Renal cortex interstitium (tissue), 11 donors: ENCODE measurements around the gene PSMD13. TPM values are rescaled to one million over a fixed set of nuclear protein-coding genes. Genes with fewer than 3 reads are reported as not detected.
"Not testable (repeated sequence)": the region's sequence is repeated elsewhere in the genome, so short reads cannot be mapped to it uniquely, and the experiment has no call there.

ENCODE experiments used
- DNase-seq, 11 donors: peaks; one replicate each; pipeline ENCODE4 v3.0.0-alpha.2; 2013; ENCODE audit warnings: low read depth in 9 of 11, low spot score in 4 of 11; ENCODE audit errors: extremely low read depth in 1 of 11
- polyA plus RNA-seq, 3 donors: library from polyadenylated mRNA; unstranded; fragments of 120-200 nt; gene quantifications; one replicate each; pipeline ENCODE4 v1.2.1, GENCODE V29; 2013; ENCODE audit not compliant: insufficient read length in 3 of 3

Gene PSMD13
- polyA plus RNA-seq, 3 donors, result 132 to 155 (median 152) TPM

DNA sequence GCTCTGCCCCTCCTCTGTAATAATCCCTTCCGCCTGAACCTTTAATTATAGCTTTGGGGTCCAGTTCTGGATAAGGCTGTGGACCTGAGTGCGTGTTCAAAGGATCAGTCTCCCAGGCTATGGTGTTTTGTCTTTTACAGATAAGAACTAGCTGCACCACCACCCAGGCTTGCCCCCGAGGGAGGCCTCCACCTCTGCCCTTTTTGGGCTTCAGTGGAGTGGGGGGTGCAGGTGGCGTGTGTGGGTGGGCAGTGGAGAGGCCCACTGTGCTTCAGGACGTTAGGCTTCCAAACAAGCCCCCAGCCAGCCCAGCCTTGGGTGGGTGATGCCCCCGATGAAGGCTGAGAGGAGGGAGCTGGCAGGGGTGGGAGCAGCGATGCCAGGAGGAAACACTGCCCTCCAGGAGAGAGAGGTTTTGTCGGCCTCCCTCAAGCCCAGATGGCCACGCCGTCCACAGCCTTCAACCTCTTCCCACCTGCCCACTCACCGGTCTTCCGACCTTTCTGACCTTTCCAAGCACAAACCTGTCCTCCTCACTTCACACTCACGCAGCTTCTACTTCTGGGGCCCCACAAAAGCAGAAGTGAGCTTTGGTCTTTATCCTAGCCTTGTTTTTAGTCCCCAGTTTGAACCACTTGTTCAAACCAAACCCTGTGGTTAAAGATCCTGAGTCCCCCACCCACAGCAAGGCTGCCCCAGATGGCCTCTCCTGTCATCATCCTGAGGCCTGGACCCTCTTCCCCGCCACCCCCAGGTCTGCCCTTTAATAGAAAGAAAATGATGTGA is 20.4 kb downstream of the PSMD13 start:
- DNase-seq, result no peak

- no peak for DNase-seq
These were observed 21.2 kb downstream of the PSMD13 start for GRCh38 chr11:257766-258493.

GRCh38 chr11:259413-259812 is 22.6 kb downstream of the PSMD13 start:
- DNase-seq, result no peak

- DNase-seq, result no peak
These were observed 24.8 kb downstream of the PSMD13 start for GRCh38 chr11:261624-262023.

DNA sequence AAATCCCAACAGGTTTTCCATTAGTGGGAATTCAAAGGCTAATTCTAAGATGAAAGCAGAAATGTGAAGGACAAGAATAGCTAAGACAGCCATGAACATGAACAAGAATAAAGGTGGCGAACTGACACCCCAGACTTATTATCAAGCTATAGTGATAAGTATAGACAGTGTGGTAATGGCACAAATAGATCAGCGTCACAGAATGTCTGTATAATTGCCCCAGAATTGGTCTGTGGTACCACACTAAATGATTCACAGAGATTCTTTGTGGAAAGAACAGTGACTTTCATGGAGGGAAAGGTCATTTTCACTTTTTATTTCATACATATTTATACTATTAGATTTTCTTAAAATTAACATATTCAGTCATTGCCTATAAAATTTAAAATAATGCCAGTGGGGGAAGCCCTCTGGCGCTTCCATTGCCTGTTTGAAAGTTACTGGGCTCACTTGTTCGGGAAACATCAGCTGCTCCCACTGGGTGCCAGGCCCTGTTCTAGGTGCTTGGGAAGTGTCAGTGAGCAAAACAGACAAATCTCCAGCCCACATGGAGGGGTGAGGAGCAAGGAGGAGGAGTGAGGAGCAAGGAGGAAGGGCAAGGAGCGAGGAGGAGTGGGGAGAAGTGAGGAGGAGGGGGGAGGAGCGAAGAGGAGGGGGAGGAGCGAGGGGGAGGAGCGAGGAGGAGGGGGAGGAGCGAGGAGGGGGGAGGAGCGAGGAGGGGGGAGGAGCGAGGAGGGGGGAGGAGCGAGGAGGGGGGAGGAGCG is 30.1 kb downstream of the PSMD13 start:
- DNase-seq, result no peak

DNA sequence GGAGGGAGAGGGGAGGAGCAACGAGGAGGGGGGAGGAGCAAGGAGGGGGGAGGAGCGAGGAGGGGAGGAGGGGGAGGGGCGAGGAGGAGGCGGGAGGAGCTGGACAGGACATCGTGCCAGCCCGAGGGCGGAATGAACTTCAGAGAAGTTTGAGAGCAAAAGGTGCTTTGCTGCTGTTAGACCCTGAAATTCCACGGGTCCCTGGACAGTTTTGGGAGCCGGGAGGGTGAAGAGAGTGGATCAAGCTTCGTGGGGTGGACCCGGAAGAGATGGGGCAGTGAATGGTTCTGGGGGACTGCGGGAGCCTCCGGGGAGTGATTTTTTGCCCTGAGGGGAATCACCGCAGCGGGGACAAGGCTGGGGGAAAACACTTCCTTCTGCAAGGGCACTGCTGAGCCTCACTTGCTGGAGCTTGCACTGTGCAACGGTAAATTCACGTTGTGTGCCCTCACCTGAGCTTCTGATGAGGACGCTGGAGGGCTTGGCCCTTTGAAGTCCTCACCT is 30.8 kb downstream of the PSMD13 start:
- no peak for DNase-seq

GRCh38 chr11:268716-269145 is 32.0 kb downstream of the PSMD13 start:
- DNase-seq, result not testable (repeated sequence)

DNA sequence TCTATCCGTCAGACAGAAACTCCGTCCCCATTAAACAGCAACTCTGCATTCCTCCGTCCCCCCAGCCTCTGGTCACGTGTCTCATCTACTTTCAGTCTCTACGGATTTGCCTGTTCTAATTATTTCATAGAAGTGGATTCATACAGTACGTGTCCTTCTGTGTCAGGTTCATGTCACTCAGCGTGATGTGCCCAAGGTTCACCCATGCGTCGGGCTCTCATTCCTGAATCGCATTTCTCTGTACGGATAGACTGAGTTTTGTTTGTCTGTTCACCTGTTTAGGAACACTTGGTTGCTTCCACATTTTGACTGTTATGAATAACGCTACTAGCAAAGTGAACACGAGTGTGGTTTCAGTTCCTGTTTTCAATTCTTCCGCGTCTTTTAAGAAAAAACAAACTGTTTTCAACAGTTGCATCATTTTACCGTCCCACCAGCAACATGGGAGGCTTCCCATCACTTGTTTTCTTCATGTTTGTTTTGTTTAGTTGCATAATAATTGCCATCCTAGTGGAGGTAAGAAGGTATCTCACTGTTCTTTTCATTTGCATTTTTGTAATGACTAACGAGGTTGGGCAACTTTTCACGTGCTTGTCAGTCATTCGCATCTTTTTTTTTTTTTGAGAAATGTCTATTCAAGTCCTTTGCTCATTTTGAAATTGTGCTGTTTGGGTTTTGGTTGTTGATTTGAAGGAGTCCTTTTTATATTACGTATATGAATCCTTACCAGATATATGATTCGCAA is 32.5 kb downstream of the PSMD13 start:
- no peak for DNase-seq

GRCh38 chr11:270451-271318 is 33.9 kb downstream of the PSMD13 start:
- no peak for DNase-seq

DNA sequence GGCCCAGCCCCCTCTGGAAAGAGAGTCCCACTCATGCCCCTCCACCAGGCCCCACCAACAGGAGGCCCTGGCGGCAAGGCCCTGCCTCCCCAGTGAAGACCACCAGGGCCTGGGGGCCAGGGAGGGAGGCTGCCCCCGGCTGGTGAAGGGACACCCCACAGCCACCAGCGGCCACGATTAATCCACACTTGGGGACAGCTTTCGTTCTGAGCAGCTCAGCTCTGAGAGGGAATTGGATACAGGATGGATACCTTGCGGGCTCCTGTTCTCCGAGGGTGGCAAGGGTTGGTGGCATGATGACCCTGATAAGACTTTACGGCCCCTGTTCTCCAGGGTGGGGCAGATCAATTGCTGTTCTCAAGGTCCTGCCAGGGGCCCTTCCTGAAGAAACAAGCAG is 34.5 kb downstream of the PSMD13 start:
- DNase-seq, result no peak

- DNase-seq, result no peak
These were observed 35.6 kb downstream of the PSMD13 start for GRCh38 chr11:272195-272930.

- no peak for DNase-seq
These were observed 36.1 kb downstream of the PSMD13 start for GRCh38 chr11:272931-273198.

GRCh38 chr11:276219-276618 is 39.4 kb downstream of the PSMD13 start:
- DNase-seq, result no peak

DNA sequence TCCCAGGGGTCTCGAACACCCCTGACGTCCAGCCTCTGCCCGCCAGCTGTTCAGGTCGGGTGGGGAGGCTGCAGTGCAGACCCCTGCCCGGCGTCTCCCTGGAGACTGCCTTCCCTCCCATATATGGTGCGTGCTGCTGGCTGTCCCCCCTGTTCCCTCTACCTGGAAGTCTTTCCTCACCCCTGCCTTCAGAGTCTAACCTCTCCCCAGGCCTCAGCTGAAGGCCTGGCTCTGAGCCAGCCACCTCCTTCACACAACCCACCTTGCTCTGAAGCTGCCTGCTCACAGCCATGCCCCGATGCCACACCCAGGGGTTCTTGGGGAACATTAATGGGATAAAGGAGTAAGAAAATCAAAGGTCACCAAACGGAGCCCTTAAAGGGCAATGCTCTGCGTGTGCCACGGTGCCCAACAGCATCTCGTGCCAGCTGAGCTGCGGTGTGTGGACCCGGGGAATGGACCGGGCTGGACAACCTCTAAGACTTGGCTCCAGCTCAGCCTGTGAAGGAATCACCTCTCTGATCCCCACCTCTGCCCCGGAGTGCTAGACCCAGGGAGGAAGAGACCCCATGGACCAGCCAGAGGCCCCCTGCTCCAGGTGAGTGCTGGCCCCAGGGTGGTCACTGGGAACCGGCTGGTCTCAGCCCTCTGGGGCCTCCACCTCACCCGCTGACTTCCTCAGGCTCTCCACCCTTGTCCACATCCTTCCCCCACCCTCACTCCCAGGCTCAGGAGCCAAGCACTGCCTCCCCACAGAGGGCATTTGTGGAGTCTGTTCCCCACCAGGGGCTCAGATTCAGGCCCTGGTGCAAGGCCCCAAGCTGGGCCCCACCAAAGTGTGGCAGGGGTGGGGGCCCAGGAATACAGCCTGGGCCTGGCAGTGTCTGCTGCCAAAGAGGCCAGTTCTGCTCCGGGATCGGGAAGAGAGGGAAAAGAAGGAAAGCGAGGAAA is 41.5 kb downstream of the PSMD13 start, which contains the start of gene NLRP6:
Gene NLRP6 (plus strand): TSS at position 407 of the 951 bp plus-strand sequence. CDS start 163 bp downstream, at position 570.
- no peak for DNase-seq

DNA sequence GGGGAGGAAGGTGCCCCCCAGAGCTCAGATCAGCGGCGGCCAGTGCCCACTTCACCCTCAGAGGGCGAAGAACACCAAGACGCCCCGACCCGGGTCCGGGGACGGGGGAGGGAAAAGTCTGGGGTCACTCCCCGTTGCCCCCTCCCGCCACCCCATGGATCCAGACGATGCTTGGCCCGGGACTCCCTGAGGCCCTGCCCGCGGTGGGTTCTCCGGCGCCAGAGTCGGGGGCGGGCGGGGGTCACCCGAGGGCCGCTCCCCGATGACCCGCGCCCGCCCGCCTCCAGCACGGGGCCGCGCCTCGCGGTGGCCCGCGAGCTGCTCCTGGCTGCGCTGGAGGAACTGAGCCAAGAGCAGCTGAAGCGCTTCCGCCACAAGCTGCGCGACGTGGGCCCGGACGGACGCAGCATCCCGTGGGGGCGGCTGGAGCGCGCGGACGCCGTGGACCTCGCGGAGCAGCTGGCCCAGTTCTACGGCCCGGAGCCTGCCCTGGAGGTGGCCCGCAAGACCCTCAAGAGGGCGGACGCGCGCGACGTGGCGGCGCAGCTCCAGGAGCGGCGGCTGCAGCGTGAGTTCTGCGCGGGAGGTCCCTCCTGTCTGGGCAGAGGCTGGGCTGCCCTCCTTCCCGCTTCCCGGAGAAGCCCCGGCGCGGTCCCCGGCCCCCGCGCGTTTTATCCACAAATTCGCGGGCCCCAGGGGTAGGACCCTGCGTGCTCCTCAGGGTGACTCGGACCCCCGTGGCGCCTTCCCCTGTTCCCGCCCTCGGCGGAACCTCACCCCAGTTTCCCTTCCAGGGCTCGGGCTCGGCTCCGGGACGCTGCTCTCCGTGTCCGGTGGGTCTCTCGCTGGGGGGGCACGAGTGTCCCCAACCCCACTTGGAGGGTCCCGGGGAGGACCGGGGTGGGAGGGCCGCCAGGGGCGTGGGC is 42.5 kb downstream of the PSMD13 start:
- no peak for DNase-seq
